ENCODE measurements around the gene HCN4. TPM values are rescaled to one million over a fixed set of nuclear protein-coding genes. Genes with fewer than 3 reads are reported as not detected.
A peak's percentile ranks its signal among the peaks of the same experiment; 100 is the strongest.

Gene HCN4
- total RNA-seq, 2 donors from 2014 or later = not detected

- Mint-ChIP-seq H3K4me1 (peaks cover 3% of the 10 kb centered on the region), H3K36me3 (ENCODE audit: low read depth) (peaks cover 6% of the 10 kb centered on the region), H3K27ac (no peak overlapping the region), H3K27me3 (peaks cover 37% of the 10 kb centered on the region), H3K4me3 (no peak overlapping the region)
- H3K9me3 ChIP-seq (ENCODE audit: control insufficient read depth, low read length, poor library complexity, severe bottlenecking) = no peaks in the 10 kb centered on the region
- DNase-seq = no peak
- no peak for ATAC-seq
These were observed 3.1 kb upstream of the HCN4 start for GRCh38 chr15:73371812-73372211.

DNA sequence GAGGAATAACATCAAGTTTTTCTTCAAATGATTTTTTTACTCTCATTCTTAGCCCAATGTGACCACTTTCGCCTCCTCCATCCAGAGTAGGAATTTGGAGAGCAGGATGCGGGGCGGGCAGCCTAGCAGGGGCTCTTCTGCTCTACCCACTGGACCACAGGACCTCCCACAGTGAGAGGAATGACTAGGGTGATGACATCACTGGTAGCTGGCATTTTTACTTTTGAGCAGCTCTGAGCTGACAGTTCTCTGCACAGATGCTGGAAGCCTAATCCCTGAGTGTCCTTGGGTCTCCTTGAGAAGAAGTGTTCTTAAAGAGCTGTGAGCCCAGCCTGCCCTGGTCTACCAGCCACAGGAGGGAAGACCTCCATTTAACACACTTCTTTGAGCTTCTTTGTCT is 1.4 kb upstream of the HCN4 start:
- Mint-ChIP-seq H3K27ac (no peak overlapping the region), H3K4me3 (no peak overlapping the region), H3K27me3 (peaks cover 54% of the 10 kb centered on the region), H3K36me3 (ENCODE audit: low read depth) (peaks cover 6% of the 10 kb centered on the region), H3K4me1 (peaks cover 3% of the 10 kb centered on the region)
- no peak for ATAC-seq
- no peaks in the 10 kb centered on the region for H3K9me3 ChIP-seq (ENCODE audit: control insufficient read depth, low read length, poor library complexity, severe bottlenecking)
- no peak for DNase-seq

- ATAC-seq (no peak), DNase-seq (no peak)
- peak overlapping the region; percentile 41 for H3K4me3 Mint-ChIP-seq
- H3K9me3 ChIP-seq (ENCODE audit: control insufficient read depth, low read length, poor library complexity, severe bottlenecking) = no peaks in the 10 kb centered on the region
- peaks cover 6% of the 10 kb centered on the region for H3K36me3 Mint-ChIP-seq (ENCODE audit: low read depth)
- peaks cover 59% of the 10 kb centered on the region for H3K27me3 Mint-ChIP-seq
- peaks cover 3% of the 10 kb centered on the region for H3K4me1 Mint-ChIP-seq
- no peak overlapping the region for H3K27ac Mint-ChIP-seq
These were observed 466 bp upstream of the HCN4 start for GRCh38 chr15:73369154-73369694.

- Mint-ChIP-seq H3K27me3 (peaks cover 62% of the 10 kb centered on the region), H3K4me3 (no peak overlapping the region), H3K4me1 (peaks cover 3% of the 10 kb centered on the region), H3K27ac (no peak overlapping the region), H3K36me3 (ENCODE audit: low read depth) (peaks cover 6% of the 10 kb centered on the region)
- no peak for DNase-seq
- ATAC-seq = no peak
- H3K9me3 ChIP-seq (ENCODE audit: control insufficient read depth, low read length, poor library complexity, severe bottlenecking) = no peaks in the 10 kb centered on the region
These were observed 996 bp downstream of the HCN4 start for GRCh38 chr15:73367624-73368300.

DNA sequence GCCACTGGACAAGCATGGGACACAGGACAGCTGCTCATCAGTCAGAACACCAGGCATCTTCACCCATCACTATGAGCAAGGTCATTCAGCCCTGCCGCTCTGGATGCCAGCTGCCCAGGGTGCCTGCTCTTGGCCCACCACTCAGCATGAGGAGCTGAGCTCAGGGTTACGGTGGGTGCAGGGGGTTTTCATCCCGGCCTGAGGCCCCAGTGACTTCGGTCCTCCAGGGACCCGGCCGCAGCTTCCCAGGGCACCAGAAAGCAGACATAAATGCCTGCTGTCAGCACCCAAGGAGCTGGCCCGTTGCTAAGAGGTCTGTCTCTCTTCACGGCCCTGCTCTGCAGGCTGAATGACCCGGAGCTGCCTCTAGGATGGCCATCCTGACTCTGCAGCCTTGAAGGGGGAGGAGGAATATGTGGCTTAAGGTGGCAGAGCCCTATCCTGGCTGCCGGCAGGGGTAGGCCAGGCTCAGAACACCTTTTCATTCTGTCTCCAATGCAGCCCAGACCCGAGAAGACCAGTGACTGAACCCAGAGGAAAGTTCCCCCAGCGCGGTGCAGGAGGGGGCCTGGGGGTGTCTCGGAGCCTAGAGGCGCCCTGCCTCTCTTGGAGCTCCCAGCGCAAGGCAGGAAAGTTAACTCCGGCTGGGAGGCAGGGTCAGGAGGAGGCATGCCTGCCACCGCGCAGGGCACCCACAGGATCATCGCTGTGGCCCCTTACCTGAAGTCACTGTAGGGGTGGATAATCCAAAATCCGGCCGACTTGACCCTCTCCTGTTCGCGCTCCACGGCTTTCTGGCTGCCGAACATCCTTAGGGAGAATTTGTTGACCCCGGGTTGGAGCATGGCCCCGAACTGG is 1.8 kb downstream of the HCN4 start:
- peaks cover 65% of the 10 kb centered on the region for H3K27me3 Mint-ChIP-seq
- ATAC-seq = no peak
- H3K27ac Mint-ChIP-seq = no peak overlapping the region
- peaks cover 5% of the 10 kb centered on the region for H3K36me3 Mint-ChIP-seq (ENCODE audit: low read depth)
- peak overlapping the region; percentile 69 for H3K4me3 Mint-ChIP-seq
- H3K9me3 ChIP-seq (ENCODE audit: control insufficient read depth, low read length, poor library complexity, severe bottlenecking) = no peaks in the 10 kb centered on the region
- peaks cover 3% of the 10 kb centered on the region for H3K4me1 Mint-ChIP-seq
- no peak for DNase-seq

GRCh38 chr15:73364070-73364469 is 4.7 kb downstream of the HCN4 start:
- H3K9me3 ChIP-seq (ENCODE audit: control insufficient read depth, low read length, poor library complexity, severe bottlenecking) = no peaks in the 10 kb centered on the region
- Mint-ChIP-seq H3K27ac (no peak overlapping the region), H3K36me3 (ENCODE audit: low read depth) (no peaks in the 10 kb centered on the region), H3K4me3 (no peak overlapping the region), H3K27me3 (peaks cover 61% of the 10 kb centered on the region), H3K4me1 (peaks cover 3% of the 10 kb centered on the region)
- ATAC-seq (no peak), DNase-seq (no peak)

DNA sequence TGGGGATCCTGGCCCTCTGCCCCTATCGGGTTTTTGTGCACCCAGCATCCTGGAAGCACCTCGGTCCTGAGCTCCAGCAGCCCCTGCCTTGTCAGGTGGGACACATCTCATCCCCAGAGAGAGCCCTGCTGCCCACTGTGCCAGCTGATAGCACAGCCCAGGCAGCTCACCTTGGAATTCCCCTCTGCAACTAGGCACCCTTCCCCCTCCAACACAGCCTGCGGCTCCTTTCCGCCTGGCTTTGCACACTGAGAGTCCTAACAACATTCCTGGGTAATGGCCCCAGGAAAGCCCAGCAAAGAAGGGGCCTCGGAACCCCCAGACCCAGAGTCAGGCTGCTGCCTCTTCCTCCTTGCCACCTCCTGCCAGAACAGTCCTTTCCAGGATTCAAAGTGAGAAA is 5.9 kb downstream of the HCN4 start:
- H3K4me3 Mint-ChIP-seq = no peak overlapping the region
- H3K9me3 ChIP-seq (ENCODE audit: control insufficient read depth, low read length, poor library complexity, severe bottlenecking) = no peaks in the 10 kb centered on the region
- H3K36me3 Mint-ChIP-seq (ENCODE audit: low read depth) = no peaks in the 10 kb centered on the region
- H3K27ac Mint-ChIP-seq = no peak overlapping the region
- DNase-seq (no peak), ATAC-seq (no peak)
- H3K4me1 Mint-ChIP-seq = peaks cover 3% of the 10 kb centered on the region
- H3K27me3 Mint-ChIP-seq = peaks cover 73% of the 10 kb centered on the region

DNA sequence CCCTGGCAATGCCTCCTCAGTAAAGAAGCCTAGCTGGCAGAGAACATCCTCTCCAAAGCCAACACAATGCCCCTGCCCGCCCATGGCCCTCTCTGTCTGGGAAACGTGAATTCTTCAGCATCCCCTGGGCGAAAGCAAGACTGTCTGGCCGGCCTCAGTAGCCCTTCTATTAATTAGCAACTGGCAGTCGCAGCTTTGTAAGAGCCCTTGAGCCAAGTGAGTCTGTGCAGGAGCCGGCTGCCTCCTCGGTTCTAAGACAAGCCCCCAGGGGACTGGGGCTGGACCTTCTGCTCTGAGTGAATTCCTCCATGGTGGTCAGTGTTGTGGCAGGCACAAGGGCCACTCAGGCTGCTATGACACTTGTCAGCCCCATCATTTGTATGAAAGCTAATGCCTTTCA is 7.4 kb downstream of the HCN4 start:
- H3K4me3 Mint-ChIP-seq = no peak overlapping the region

GRCh38 chr15:73359651-73360050 is 9.1 kb downstream of the HCN4 start:
- ATAC-seq (no peak), DNase-seq (no peak)
- H3K27me3 Mint-ChIP-seq = peaks cover 64% of the 10 kb centered on the region
- no peak overlapping the region for H3K4me3 Mint-ChIP-seq
- no peaks in the 10 kb centered on the region for H3K36me3 Mint-ChIP-seq (ENCODE audit: low read depth)
- no peaks in the 10 kb centered on the region for H3K9me3 ChIP-seq (ENCODE audit: control insufficient read depth, low read length, poor library complexity, severe bottlenecking)
- no peaks in the 10 kb centered on the region for H3K4me1 Mint-ChIP-seq
- H3K27ac Mint-ChIP-seq = no peak overlapping the region

More for the DNA sequence above, 7.4 kb downstream of the HCN4 start:
- Mint-ChIP-seq H3K36me3 (ENCODE audit: low read depth) (no peaks in the 10 kb centered on the region), H3K4me1 (no peaks in the 10 kb centered on the region), H3K27me3 (peaks cover 78% of the 10 kb centered on the region), H3K27ac (no peak overlapping the region)
- H3K9me3 ChIP-seq (ENCODE audit: control insufficient read depth, low read length, poor library complexity, severe bottlenecking) = no peaks in the 10 kb centered on the region
- DNase-seq = no peak
- no peak for ATAC-seq

DNA sequence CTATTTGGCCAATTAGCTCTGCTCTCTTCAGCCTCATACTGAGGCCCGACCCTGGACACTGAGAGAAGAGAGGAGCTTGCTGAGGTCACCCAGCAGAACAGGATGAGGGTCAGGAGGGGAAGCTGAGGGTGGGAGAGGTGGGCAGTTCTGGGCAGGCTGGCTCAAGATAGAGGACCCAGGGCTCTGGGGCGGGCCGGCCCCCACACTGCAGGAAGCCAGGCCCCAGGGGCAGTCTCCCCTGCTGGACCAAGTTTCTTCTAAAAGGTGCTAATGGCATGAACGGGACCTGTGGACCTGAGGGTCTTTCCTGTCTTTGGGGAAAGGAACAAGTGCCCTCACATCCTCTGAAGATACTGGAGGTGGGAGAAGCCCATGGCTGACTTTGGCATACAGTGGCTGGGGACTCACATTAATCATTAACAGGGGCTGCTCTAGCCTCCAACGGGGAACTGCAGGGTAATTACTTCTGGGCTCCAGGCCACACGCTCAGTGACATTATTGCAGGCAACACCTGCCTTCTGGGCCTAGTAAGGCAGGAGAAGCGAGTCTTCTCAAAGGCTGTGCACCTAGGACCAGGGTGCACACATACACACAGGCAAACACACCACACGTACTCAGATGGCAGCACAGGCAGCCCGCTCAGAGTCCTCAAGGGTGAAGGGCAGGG is 10.6 kb downstream of the HCN4 start:
- ATAC-seq (no peak), DNase-seq (no peak)
- no peaks in the 10 kb centered on the region for H3K36me3 Mint-ChIP-seq (ENCODE audit: low read depth)
- H3K27ac Mint-ChIP-seq = no peak overlapping the region
- no peaks in the 10 kb centered on the region for H3K9me3 ChIP-seq (ENCODE audit: control insufficient read depth, low read length, poor library complexity, severe bottlenecking)
- no peak overlapping the region for H3K4me3 Mint-ChIP-seq
- no peaks in the 10 kb centered on the region for H3K4me1 Mint-ChIP-seq
- peaks cover 56% of the 10 kb centered on the region for H3K27me3 Mint-ChIP-seq

GRCh38 chr15:73355612-73356265 is 13.0 kb downstream of the HCN4 start:
- Mint-ChIP-seq H3K4me1 (no peaks in the 10 kb centered on the region), H3K36me3 (ENCODE audit: low read depth) (no peaks in the 10 kb centered on the region), H3K27ac (no peak overlapping the region), H3K4me3 (no peak overlapping the region), H3K27me3 (peaks cover 36% of the 10 kb centered on the region)
- DNase-seq (no peak), ATAC-seq (no peak)
- no peaks in the 10 kb centered on the region for H3K9me3 ChIP-seq (ENCODE audit: control insufficient read depth, low read length, poor library complexity, severe bottlenecking)

GRCh38 chr15:73354241-73354640 is 14.5 kb downstream of the HCN4 start:
- no peak overlapping the region for H3K27ac Mint-ChIP-seq
- peaks cover 29% of the 10 kb centered on the region for H3K27me3 Mint-ChIP-seq
- no peaks in the 10 kb centered on the region for H3K36me3 Mint-ChIP-seq (ENCODE audit: low read depth)
- ATAC-seq (no peak), DNase-seq (no peak)
- H3K4me1 Mint-ChIP-seq = no peaks in the 10 kb centered on the region
- no peak overlapping the region for H3K4me3 Mint-ChIP-seq
- no peaks in the 10 kb centered on the region for H3K9me3 ChIP-seq (ENCODE audit: control insufficient read depth, low read length, poor library complexity, severe bottlenecking)

GRCh38 chr15:73353734-73354133 is 15.0 kb downstream of the HCN4 start:
- Mint-ChIP-seq H3K36me3 (ENCODE audit: low read depth) (no peaks in the 10 kb centered on the region), H3K4me3 (no peak overlapping the region), H3K27ac (no peak overlapping the region), H3K4me1 (no peaks in the 10 kb centered on the region), H3K27me3 (peaks cover 24% of the 10 kb centered on the region)
- ATAC-seq = no peak
- H3K9me3 ChIP-seq (ENCODE audit: control insufficient read depth, low read length, poor library complexity, severe bottlenecking) = no peaks in the 10 kb centered on the region
- no peak for DNase-seq
